Lower leg skin (tissue), 4 donors: ENCODE results near the gene TUBB2B. TPM values are rescaled to one million over a fixed set of nuclear protein-coding genes. Genes with fewer than 3 reads are reported as not detected.

ENCODE experiments used
- DNase-seq, 2 donors: peaks; one replicate each; pipeline ENCODE4 v3.0.0-alpha.2; 2019; ENCODE audit warnings: low spot score in 2 of 2
- H3K4me3 ChIP-seq: fragments of 200-600 bp; sonication (generic); 2 replicates; pipeline ENCODE4 v1.5.1; 2017; ENCODE audit warnings: mild to moderate bottlenecking, low read depth; ENCODE audit not compliant: poor library complexity, severe bottlenecking
- POLR2A ChIP-seq, 2 donors: fragments of 450-650 bp; IDR thresholded peaks; one replicate each; pipeline ENCODE4 v1.6.1; 2016 to 2017; ENCODE audit warnings: antibody characterized with exemption in 2 of 2, mild to moderate bottlenecking in 1 of 2, moderate library complexity in 1 of 2
- WGBS, 2 donors: methylation state at CpG; one replicate each; pipeline ENCODE4 v1.1.5; 2018; 5-methylcytosine and 5-hydroxymethylcytosine counted together
- intact Hi-C: fragments of 100-400 bp; cut with DNase I; formaldehyde crosslinking; loops from one replicate; pipeline ENCODE4 v1.15.0; 2023; ENCODE audit warnings: low total_unique reads
- total RNA-seq, 4 donors: library from RNA; depleted of rRNA; stranded (reverse); fragments of >200 nt; gene quantifications; one replicate each; pipeline ENCODE4 v1.1.0, GENCODE V29; 2016
- TF ChIP-seq, protein P1 (sequence below), 3 donors: fragments of 450-650 bp; IDR thresholded peaks; one replicate each; pipeline ENCODE4 v1.5.1; 2016; ENCODE audit warnings: antibody characterized with exemption in 3 of 3, mild to moderate bottlenecking in 3 of 3, moderate library complexity in 2 of 3

The TUBB2B gene
- total RNA-seq, 4 donors from 2014 or later = 1.0 to 14.6 (median 7.5) TPM

GRCh38 chr6:3271756-3272155 is 44.3 kb upstream of the TUBB2B start:
- no peak for DNase-seq
- TF ChIP-seq, protein P1, sequence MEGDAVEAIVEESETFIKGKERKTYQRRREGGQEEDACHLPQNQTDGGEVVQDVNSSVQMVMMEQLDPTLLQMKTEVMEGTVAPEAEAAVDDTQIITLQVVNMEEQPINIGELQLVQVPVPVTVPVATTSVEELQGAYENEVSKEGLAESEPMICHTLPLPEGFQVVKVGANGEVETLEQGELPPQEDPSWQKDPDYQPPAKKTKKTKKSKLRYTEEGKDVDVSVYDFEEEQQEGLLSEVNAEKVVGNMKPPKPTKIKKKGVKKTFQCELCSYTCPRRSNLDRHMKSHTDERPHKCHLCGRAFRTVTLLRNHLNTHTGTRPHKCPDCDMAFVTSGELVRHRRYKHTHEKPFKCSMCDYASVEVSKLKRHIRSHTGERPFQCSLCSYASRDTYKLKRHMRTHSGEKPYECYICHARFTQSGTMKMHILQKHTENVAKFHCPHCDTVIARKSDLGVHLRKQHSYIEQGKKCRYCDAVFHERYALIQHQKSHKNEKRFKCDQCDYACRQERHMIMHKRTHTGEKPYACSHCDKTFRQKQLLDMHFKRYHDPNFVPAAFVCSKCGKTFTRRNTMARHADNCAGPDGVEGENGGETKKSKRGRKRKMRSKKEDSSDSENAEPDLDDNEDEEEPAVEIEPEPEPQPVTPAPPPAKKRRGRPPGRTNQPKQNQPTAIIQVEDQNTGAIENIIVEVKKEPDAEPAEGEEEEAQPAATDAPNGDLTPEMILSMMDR (IDR thresholded peaks at IDR 0.05) = no peak
- TF ChIP-seq POLR2A (IDR thresholded peaks at IDR 0.05) = no peak
- WGBS, 2 donors = 85 to 92% methylated on average over 13 of the region's 13 CpGs
- no peak overlapping the region for H3K4me3 ChIP-seq
- intact Hi-C loops = no loop called here

GRCh38 chr6:3270258-3270657 is 42.8 kb upstream of the TUBB2B start:
- TF ChIP-seq, protein P1 (IDR thresholded peaks at IDR 0.05) = no peak
- TF ChIP-seq POLR2A (IDR thresholded peaks at IDR 0.05) = no peak
- 61 to 78% methylated on average over 15 of the region's 15 CpGs for WGBS, 2 donors
- DNase-seq = no peak
- intact Hi-C loops = no loop called here
- no peak overlapping the region for H3K4me3 ChIP-seq

DNA sequence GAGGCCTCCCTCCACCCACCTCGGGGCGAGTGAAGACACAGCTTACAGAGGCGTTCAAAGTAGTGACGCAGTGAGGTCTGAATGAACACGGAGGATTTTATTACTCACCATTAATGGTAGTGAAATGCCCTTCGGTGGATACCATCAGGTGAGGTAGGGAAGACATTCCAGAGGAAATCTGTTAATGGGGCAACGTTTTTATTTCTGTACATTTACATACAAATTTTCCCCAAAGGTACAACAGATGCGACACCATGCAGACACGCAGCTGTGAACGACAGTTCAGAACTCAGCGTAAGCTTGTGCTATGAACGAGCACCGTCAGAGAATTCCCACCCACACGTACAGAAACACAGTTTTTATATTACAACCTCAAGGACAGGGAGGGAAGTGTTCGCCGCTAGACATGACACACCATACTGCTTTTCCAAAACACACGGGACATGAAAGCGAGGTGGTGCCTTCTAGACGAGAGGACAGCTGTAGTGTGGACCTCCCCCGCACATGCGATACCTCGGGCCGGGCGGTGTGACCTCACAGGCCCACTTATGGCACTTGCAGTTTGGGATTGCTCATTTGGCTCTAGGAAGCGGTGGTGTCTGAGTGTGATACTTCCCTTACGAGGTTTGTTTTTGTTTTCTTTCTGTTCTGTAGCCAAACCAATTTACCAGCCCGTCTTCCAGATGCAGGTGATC is 42.0 kb upstream of the TUBB2B start:
- intact Hi-C loops = no loop called here

DNA sequence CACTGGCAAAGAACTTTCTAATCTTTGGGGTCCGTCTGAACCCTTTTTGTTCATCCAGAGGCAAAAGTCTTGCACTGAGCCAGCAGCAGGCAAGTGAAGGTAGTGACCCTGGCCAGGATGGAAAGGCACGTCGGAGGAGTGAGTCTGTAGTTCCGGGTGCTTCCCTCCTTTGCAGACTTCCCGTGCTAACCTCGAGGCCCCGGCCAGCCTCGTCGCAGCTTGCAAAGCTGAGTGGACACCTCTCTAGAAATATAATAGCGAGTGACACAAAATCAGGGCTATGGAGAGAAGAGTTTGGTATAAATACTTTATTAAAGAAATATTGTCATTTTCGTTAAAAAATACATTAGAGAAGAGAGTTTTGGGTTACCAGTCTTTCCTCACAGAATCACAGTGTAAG is 41.2 kb upstream of the TUBB2B start:
- intact Hi-C loops = no loop called here
- no peak for DNase-seq
- TF ChIP-seq, protein P1 (IDR thresholded peaks at IDR 0.05) = no peak
- no peak for TF ChIP-seq POLR2A (IDR thresholded peaks at IDR 0.05)
- 84 to 89% methylated on average over 11 of the region's 11 CpGs for WGBS, 2 donors
- H3K4me3 ChIP-seq = no peak overlapping the region

More for the DNA sequence above, 42.0 kb upstream of the TUBB2B start:
- TF ChIP-seq, protein P1 (IDR thresholded peaks at IDR 0.05) = no peak
- TF ChIP-seq POLR2A (IDR thresholded peaks at IDR 0.05) = no peak
- H3K4me3 ChIP-seq = no peak overlapping the region
- no peak for DNase-seq
- WGBS, 2 donors = 81 to 84% methylated on average over 27 of the region's 27 CpGs

GRCh38 chr6:3267162-3267561 is 39.7 kb upstream of the TUBB2B start:
- no peak for DNase-seq
- 64 to 70% methylated on average over 5 of the region's 5 CpGs for WGBS, 2 donors
- H3K4me3 ChIP-seq = no peak overlapping the region
- intact Hi-C loops = no loop called here
- TF ChIP-seq POLR2A (IDR thresholded peaks at IDR 0.05) = no peak
- TF ChIP-seq, protein P1 (IDR thresholded peaks at IDR 0.05) = no peak

- TF ChIP-seq POLR2A (IDR thresholded peaks at IDR 0.05) = no peak
- TF ChIP-seq, protein P1 (IDR thresholded peaks at IDR 0.05) = no peak
- no peak for DNase-seq
- no peak overlapping the region for H3K4me3 ChIP-seq
- WGBS, 2 donors = 61 to 78% methylated on average over 8 to 9 of the region's 9 CpGs
- intact Hi-C loops = no loop called here
Observed at GRCh38 chr6:3266170-3266569, 38.7 kb upstream of the TUBB2B start.
